Left colon (tissue), 2 donors: ENCODE results near the gene RSRC1. TPM values are rescaled to one million over a fixed set of nuclear protein-coding genes. Genes with fewer than 3 reads are reported as not detected.
"Not testable (repeated sequence)": the region's sequence is repeated elsewhere in the genome, so short reads cannot be mapped to it uniquely, and the experiment has no call there.

Source experiments
- ATAC-seq: fragments of 200-7000 bp; cut with Tn5 transposase; one replicate; pipeline ENCODE4 v1.9.1; 2020; ENCODE audit warnings: mild to moderate bottlenecking, moderate library complexity
- DNase-seq, 2 donors: peaks; one replicate each; pipeline ENCODE4 v3.0.0-alpha.2; 2020
- intact Hi-C, 2 donors: fragments of 100-400 bp; cut with DNase I in 1 of 2; cut with micrococcal nuclease in 1 of 2; formaldehyde crosslinking; loops; one replicate each; pipeline versions ENCODE4 v1.11.2 to v1.14.0; 2022; cut with DNase I, micrococcal nuclease
- total RNA-seq, 2 donors: library from RNA; stranded (reverse); fragmentation: NEBNext Ultra II Directional; extraction: Animal tissue kit (Norgen Biotek cat#: 25700); gene quantifications; one replicate each; pipeline ENCODE4 v1.2.1, GENCODE V29; 2021
- donor health status: DM: no; HTN: no; CAD: no.
- donor health status: DM: yes; HTN: yes; CAD: no.

RSRC1 gene
- total RNA-seq, 2 donors from 2014 or later: 24.9 to 30.6 TPM

- no peak for ATAC-seq
- intact Hi-C loops: no loop called here
- DNase-seq: no peak
These were observed 246.0 kb downstream of the RSRC1 start for GRCh38 chr3:158355623-158356588.

DNA sequence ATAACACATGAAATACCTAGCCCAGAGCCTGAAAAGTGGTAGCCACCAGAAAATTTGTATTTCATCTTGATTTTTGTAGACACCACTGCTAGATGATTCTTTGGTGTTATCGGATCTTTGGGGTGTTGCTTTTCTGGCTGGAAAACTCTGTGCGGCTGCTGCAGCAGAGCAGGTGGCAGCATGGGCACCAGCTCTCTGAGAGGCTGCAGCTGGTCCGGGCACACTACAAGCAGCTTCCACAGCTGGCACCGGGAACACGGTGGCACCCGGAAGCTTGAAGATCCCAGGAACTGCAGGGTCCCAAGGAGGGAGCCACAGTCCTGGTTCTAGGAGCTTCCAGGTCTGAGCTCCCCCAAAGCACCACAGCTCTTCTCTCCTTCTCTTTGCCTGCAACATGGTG, 249.4 kb downstream of the RSRC1 start:
- ATAC-seq (no peak), DNase-seq (no peak)
- intact Hi-C loops: no loop called here

DNA sequence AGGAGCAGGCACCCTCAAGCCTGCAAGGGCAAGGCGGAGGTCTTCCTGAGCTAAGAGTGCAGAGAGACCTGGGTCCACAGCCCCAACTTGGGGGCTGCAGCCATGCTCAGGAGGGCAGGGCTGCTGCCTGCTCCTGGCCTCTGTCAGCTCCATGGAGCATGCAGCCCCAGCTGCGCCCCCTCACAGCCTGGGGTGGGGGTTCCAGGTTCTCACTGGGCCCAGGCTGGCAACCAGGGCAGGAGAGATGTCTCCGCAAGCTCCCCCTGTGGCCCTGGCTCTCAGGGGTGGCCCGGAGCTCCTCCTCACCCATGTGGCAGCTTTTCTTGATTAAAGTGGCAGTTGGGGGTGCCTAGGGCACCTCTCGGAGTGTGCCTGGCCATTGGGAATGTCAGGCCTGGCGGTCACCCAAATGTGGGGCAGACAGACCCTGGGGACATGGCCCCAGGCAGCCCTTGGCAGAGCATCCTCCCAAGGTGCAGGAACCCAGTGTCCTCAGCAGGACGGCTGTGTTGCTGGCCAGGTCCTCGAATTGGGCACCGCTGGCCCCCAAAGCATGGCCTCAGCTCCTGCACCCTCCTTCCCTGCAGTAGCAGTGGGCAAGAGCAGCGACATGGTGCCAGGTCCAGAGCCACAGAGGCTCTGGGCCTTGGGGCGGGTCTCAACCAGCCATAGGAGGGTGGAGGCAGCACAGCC, 251.0 kb downstream of the RSRC1 start:
- DNase-seq (no peak), ATAC-seq (no peak)
- intact Hi-C loops: no loop called here

DNA sequence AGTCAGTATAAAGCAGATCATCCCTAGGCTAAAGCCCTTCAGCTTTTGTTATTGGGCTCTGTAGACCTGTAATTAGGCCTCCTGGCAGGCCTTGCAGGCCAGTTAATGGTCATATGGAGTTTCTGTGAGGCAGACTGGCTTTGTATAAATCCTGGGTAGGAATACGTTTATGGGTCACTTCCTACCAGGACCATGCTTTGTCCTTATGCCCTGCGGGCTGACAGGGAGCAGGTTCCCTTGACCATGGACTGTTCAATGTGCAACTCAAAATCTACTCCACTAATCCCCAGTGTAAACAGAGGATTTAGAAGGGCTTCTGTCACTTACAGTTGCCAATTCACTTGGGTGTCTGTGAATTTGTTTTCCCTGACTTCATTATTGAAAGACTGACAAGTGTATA, 258.4 kb downstream of the RSRC1 start:
- intact Hi-C loops: no loop called here
- ATAC-seq (no peak), DNase-seq (no peak)

GRCh38 chr3:158369279-158369678, 259.4 kb downstream of the RSRC1 start:
- intact Hi-C loops: no loop called here
- ATAC-seq: no peak
- no peak for DNase-seq

DNA sequence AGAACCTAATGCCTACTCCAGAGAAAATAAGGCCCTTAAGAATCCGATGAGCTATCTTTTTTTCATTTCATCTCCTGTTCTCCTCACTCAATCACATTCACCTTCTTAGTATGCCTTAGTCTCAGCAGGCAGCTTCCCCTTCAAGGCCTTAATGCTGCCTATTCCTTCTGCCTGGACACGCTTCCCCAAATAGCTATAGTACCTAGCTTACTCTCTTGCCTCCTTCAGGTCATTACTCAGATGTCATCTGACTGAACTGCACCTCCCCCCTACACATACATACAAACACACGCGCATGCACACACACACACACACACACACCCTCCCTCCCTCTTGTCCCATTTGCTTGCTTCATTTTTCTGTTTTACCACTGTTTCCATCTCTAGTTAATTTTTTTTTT, 269.6 kb downstream of the RSRC1 start:
- no peak for DNase-seq
- no peak for ATAC-seq
- intact Hi-C loops: no loop called here

DNA sequence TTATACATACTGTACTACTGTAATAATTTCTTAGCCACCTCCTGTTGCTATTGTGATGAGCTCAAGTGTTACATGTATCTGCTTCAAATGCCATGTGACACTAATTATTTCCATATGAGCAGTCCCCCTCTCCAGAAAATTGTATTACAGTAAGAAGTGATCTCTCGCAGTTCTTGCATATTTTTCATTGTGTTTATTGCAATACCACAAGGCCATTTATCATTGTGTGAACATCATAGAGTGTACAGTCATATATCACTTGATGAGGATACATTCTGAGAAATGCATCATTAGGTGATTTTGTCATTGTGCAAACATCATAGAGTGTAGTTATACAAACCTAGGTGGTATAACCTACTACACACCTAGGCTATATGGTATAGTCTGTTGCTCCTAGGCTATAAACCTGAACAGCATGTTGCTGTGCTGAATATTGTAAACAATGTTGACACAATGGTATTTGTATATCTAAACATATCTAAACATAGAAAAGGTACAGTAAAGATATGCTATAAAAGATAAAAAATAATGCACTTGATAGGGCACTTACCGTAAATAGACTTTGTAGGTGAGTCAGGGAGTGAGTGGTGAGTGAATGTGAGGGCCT, 271.5 kb downstream of the RSRC1 start:
- intact Hi-C loops: no loop called here
- DNase-seq: no peak
- peak; percentile 85 for ATAC-seq

DNA sequence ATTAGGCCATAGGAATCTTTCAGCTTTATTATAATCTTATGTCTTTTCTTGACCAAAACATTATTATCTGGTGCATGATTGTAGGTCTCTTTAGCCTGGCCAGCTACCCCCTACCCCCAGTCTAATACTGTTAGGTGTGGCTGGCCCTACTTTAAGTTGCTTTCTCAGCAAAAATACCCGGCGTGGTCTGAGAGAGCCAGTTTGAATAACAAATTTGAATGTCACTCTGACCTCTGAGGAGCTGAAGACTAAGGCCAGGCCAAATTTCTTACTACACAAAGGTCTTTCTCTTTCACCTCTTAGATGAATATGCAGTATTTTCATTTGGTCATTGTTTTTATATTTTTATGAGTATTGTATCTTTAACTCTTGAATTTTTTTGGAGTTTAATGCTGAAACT, 272.6 kb downstream of the RSRC1 start:
- no peak for DNase-seq
- no peak for ATAC-seq
- intact Hi-C loops: no loop called here

- ATAC-seq: no peak
- DNase-seq: no peak
- intact Hi-C loops: no loop called here
These were observed 274.1 kb downstream of the RSRC1 start for GRCh38 chr3:158384019-158384418.

GRCh38 chr3:158395421-158395820, 285.5 kb downstream of the RSRC1 start:
- ATAC-seq (no peak), DNase-seq (no peak)
- intact Hi-C loops: no loop called here

DNA sequence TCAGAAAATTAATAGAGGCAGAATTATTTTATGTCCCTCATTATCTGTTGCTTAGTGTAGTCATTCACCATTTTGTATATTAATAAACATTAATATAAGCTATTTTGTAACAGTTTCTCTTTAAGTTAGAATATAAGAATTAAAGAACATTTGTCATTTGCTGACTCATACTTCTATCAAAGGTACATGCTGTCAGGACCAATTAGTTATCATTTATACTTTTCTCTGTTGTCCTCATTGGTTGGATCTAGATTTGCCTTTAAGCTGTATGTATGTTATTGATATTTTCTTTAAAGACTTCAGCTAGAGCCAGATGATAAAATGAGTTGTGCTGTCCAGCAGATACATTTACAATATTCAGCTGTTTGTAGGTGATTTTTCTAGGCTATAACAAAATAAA, 292.7 kb downstream of the RSRC1 start:
- ATAC-seq (no peak), DNase-seq (no peak)
- intact Hi-C loops: no loop called here

GRCh38 chr3:158403013-158403412, 293.1 kb downstream of the RSRC1 start:
- ATAC-seq: no peak
- DNase-seq: no peak
- intact Hi-C loops: no loop called here

GRCh38 chr3:158404131-158404718, 294.3 kb downstream of the RSRC1 start:
- intact Hi-C loops: no loop called here
- no peak for ATAC-seq
- no peak for DNase-seq

- no peak for DNase-seq
- ATAC-seq: no peak
- intact Hi-C loops: no loop called here
These were observed 295.6 kb downstream of the RSRC1 start for GRCh38 chr3:158405507-158405906.

DNA sequence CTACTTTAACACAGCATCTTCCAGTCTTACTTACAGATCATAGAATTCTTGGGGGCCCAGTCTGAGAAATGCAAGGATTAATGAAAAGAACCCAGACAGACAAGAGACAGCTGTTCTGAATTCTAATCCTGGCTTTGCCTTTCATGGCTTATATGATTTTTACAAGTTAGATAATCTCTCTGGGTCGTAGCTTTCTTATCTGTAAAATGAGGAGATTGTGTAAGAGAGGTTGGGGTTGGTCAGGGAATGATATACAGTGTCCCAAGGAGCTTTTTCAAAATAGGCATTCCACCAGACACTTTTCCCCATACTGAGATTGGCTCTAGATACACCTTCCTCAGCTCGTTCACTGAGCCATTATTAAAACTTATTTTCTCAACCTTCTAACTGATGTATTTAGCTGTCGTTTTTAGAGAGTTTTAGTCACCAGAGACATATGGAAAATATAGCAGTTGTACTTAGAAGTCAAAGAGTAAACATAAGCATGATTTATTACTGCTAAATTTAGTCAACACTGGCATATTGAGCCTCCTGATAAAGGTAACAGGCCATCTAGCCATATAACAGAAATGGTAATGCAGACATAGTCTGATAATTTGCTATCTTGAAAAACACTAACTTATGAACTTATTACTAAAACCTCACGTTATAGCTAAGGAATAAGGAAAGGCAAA, 298.1 kb downstream of the RSRC1 start:
- ATAC-seq: no peak
- no peak for DNase-seq
- intact Hi-C loops: no loop called here

DNA sequence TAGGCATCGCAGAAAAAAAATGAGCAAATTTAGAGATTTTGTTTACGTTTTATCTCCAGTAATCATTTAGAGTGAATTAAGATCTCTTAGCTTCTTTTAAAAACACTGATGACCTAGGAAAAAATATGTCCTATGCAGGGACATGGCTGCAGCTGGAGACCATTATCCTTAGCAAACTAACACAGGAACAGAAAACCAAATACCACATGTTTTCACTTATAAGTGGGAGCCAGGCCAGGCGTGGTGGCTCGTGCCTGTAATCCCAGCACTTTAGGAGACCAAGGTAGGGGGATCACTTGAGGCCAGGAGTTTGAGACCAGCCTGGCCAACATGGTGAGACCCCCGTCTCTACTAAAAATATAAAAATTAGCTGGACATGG, 298.6 kb downstream of the RSRC1 start:
- ATAC-seq, intact Hi-C loops, DNase-seq: not testable (repeated sequence)

- ATAC-seq (peak; percentile 97), DNase-seq (no peak)
- intact Hi-C loops: no loop called here
These were observed 308.1 kb downstream of the RSRC1 start for GRCh38 chr3:158418035-158418434.

- intact Hi-C loops: no loop called here
- ATAC-seq (peak; percentile 55), DNase-seq (no peak)
These were observed 310.1 kb downstream of the RSRC1 start for GRCh38 chr3:158419820-158420653.
